RKO (cell line): Measurements from ENCODE around the gene FAM241B.

Source experiments
- DNase-seq: peaks from one replicate; pipeline ENCODE4 v3.0.0-alpha.2; 2016; ENCODE audit warnings: low spot score

FAM241B gene, protein sequence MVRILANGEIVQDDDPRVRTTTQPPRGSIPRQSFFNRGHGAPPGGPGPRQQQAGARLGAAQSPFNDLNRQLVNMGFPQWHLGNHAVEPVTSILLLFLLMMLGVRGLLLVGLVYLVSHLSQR

GRCh38 chr10:69629897-69630650, at the start of gene FAM241B:
FAM241B (plus strand) TSS chr10:69630247; CDS start chr10:69631744, 1,497 bp downstream.
- DNase-seq, result peak; percentile 71

DNA sequence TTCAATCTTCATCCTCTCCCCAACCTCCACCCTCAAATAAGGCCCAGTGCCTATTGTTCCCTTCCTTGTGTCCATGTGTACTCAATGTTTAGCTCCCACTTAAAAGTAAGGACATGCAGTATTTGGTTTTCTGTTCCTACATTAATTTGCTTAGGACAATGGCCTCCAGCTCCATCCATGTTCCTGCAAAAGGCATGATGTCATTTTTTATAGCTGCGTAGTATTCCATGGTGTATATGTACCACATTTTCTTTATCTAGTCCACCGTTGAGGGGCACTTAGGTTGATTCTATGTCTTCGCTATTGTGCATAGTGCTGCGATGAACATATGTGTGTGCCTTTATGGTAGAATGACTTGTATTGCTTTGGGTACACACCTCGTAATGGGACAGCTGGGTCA, 49.6 kb upstream of the FAM241B start:
- DNase-seq, result no peak

- no peak for DNase-seq
Measured at GRCh38 chr10:69583106-69583505, 46.9 kb upstream of the FAM241B start.

- DNase-seq, result no peak
Measured at GRCh38 chr10:69584624-69585023, 45.4 kb upstream of the FAM241B start.

- DNase-seq, result no peak
Measured at GRCh38 chr10:69588358-69588757, 41.7 kb upstream of the FAM241B start.

- DNase-seq, result no peak
Measured at GRCh38 chr10:69600761-69601330, 29.2 kb upstream of the FAM241B start.

DNA sequence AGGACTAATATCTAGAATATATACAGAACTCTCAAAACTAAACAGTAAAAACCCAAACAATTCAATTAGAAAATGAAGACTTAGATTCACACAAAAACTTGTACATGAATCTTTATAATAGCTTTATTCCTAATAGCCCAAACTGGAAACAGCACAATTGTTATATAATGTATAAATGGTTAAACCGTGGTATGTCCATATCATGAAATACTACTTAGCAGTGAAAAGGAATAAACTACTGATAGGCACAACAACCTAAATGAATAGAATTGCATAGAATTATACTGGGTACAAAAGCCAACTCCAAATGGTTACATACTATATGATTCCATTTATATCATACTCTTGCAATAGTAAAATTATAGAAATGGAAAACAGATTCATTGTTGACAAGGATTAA, 21.0 kb upstream of the FAM241B start:
- no peak for DNase-seq

GRCh38 chr10:69612760-69613159, 17.3 kb upstream of the FAM241B start:
- DNase-seq, result no peak

GRCh38 chr10:69614130-69614529, 15.9 kb upstream of the FAM241B start:
- no peak for DNase-seq

DNA sequence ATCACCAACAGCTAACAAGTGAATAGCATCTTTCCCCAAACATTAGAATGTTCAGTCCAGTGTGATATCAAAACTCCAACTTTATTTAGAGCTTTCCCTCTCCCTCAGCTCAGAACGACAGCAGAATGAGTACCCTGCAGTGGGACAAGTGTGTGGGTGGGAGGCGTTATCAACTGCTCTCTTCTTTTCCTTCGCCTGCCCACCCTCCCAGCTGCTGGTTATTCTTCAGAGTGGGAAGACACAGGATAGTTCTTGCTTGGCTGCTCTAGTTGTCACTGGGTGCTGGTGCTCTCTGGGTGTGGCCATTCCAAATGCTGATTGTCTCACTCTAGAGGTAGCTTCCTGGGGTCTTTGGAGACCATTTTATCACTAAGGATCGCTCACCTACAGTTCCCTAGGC, 13.7 kb upstream of the FAM241B start:
- no peak for DNase-seq

DNA sequence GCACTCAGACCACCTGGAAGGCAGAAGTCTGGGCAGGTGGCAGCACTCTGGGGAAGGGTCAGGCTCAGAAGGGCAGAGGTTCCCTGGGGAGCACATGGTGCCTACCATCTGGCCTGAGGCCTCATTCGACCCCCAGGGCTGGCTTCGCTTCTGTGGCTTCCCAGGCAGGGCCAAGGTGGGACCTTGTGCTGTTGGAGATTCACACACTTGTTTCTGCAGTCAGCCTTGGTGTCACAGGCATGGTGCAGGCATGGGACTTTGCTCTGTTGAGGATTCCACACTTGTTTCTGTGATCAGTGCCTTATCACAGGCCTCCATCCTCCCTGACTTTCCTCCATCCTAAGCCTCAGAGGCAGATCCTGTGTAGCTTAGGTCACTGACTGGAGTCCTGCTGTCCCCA, 11.3 kb upstream of the FAM241B start:
- DNase-seq, result no peak

GRCh38 chr10:69619626-69620025, 10.4 kb upstream of the FAM241B start:
- DNase-seq, result no peak

DNA sequence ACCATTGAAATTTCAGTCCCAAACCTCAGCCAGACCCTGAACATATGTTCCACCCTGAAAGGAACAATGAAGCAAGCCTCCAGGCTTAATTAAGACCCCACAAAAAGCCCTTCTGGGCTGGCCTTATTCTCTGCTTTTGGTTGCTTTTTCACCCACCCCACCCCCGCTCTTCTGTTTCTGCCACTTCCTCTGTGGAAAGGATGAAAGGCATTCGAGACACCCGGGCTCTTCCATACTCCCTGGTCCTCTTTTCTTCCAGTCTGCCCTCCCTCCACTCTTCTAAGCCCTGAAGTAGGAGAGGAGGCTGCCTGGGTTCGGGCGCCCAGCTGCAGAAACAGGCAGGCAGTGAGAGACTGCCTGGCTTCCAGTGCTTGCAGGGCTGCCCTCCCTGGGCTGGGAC, 9.4 kb upstream of the FAM241B start:
- DNase-seq, result no peak

GRCh38 chr10:69624245-69624786, 5.7 kb upstream of the FAM241B start:
- DNase-seq, result no peak

DNA sequence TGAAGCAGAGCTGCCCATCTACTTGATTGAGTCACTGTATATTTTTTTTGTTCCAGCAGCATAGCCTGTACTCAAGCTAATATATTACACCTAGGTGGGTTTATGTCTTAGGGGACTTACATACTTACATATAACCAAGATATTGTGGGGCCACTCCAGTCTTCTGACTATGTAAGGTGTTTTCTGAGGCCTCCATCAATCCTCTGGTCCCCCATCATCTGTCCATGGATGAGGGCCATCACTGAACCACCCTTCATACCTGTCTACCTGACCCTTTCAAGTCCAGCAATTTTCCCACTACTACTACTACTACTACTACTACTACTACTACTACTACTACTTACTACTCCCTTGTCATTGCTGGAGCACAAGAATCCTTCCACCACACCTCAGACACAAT, 3.2 kb upstream of the FAM241B start:
- DNase-seq, result no peak

GRCh38 chr10:69628891-69629290, 1.2 kb upstream of the FAM241B start:
- DNase-seq, result no peak

DNA sequence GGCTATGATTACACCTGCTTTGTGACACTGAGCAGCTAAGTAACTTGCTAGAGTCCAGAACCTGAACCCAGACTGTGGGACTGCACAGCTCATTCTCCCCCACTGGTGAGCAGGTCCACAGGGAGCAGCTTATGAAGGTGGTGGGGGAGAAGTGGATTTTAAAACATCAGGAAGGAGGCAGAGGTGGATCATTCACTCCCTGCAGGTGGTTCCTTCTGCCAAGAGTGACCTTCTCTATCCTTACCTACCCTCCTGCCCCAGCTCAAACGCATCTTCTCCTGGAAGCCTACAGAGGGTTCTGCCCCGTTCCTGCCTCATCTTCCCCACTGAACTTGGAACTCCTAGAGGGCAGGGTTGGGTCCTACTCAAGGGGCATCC, 539 bp upstream of the FAM241B start:
- DNase-seq, result no peak

DNA sequence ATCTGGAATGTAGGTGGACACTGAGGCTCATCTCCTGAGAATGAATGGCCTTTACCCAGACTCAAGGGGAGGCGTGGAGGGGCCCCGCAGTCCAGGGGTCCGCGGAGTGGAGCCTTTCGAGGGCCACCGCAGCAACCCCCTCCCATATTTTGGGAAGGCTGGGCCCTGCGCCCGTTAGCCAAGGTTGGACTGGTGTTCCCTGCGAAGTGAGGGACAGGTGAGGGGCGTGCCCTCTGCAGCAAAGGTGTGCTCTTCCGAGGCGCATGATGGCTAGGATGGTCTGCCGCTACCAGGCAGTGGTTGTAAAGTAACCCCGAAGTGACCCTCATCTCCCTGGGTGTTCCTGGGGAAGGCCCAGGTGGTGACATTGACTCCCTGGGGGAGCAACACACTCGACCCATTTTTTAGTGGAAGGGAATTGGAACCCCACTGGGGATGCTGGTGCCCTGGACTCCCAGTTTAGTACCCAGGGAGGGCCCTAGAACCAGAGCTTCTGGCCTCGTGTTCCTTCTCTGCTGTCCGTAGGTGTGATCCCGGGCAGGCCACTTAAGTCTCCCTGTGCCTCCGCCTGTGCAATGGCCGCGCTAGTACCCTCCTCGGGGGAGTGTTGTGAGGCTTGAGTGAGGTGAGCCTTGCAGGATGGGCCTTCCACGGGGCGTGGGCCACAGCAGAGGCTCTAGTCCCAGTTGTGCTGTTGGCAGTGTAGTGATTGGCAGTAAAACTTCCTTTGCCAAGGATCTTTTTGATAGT, 779 bp downstream of the FAM241B start:
- DNase-seq, result no peak

DNA sequence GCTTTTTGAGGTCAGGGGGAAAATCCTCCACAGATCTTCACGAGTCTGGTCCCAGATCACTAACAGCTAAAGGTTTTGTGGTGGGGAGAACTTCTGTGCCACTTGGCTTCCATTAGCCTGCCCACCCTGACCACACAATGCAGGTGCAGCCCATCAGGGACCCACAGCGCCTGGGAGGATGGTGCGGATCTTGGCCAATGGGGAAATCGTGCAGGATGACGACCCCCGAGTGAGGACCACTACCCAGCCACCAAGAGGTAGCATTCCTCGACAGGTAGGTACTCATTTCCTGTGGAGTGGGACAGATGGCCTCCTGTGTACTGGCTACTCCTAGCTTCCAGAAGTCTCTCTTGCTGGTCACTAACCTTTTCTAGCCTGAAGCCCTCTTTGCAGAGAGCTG, 1.5 kb downstream of the FAM241B start:
- DNase-seq, result no peak

- no peak for DNase-seq
Measured at GRCh38 chr10:69632516-69633199, 2.6 kb downstream of the FAM241B start.

DNA sequence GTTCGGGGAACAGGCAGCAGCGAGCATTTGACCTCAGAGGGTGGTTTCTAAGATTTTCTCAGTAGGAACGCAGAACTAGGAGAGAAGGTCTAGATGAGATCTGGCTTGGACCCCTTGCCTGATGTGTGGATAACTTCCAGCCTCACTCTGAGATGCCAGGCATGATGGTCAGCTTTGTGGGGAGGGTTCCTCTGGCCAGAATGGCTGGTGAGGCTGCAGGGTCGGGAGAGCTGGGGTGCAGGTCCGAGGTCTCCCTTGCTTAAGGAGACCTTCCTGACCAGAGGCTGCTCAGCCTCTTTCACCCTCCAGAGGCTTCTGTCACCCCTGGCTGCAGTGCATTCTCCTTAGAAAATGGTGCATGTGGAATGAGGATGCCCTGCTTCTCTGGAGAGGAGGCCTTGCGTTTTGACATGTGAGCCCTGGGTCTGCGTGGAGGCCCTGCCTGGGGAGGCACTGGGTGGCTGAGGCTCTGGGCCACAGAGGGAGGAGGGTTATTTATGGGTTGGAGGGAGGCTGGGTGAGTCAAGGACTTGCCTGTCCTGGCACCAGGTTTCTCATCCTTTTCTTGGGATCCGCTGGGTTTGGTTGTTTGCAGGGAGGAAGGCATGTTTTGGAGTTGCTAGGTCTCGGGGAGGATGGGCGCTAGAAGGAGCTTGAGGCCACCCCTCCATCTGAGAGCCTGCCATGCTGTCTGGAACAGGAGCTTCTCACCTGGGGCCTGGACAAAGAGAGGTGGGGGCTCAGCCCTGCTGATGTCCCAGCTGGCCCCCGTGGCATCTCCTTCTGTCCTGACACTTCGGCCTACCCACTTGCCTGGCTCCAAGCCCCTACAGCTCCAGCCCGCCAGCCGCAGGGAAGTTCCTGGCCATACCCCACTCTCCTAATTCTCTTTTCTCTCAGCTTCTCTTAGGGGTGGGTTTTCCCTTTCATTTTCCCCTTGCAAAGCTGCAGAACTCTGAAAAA, 3.9 kb downstream of the FAM241B start:
- no peak for DNase-seq
